ENCODE results near the gene SIM2. TPM values are rescaled to one million over a fixed set of nuclear protein-coding genes. Genes with fewer than 3 reads are reported as not detected.

SIM2 gene
- total and polyA plus RNA-seq, 2 experiments from 2014 or later: 0.16 to 0.49 TPM

GRCh38 chr21:36700971-36701755 lies 2.2 kb downstream of the SIM2 start:
- peaks cover 6% of the 10 kb centered on the region; the same call in 2 of the 3 replicates for H3K9me3 Mint-ChIP-seq
- Histone ChIP-seq H4K20me1 (replicated peaks; ENCODE audit: insufficient read depth) (peaks cover 3% of the 10 kb centered on the region), H3K9me2 (ENCODE audit: insufficient read depth) (no peaks in the 10 kb centered on the region), H3K4me1 (ENCODE audit: insufficient read depth) (peaks cover 55% of the 10 kb centered on the region), H2AFZ (peak overlapping the region; percentile 84; the same call in 1 of the 2 replicates), H3K79me2 (replicated peaks; ENCODE audit: insufficient read depth) (no peaks in the 10 kb centered on the region), H3F3A (replicated peaks; ENCODE audit: low read depth) (peaks cover 20% of the 10 kb centered on the region), H3K36me3 (ENCODE audit: insufficient read depth) (no peaks in the 10 kb centered on the region), H3K27ac (ENCODE audit: low read depth) (no peak overlapping the region), H3K27me3 (ENCODE audit: insufficient read depth) (peaks cover 100% of the 10 kb centered on the region), H3K4me2 (peak overlapping the region; percentile 82), H3K4me3 (peak overlapping the region; percentile 59)
- peaks cover 45% of the 10 kb centered on the region for H3K4me1 Mint-ChIP-seq
- TF ChIP-seq EZH2 (IDR thresholded peaks at IDR 0.05; ENCODE audit: low read depth, unreplicated experiment) (peak; percentile 91), NANOG (IDR thresholded peaks at IDR 0.05; ENCODE audit: borderline replicate concordance) (no peak)
- no peaks in the 10 kb centered on the region; the same call in 2 of the 3 replicates for H3K36me3 Mint-ChIP-seq (ENCODE audit: low read depth)
- H3K27me3 Mint-ChIP-seq (ENCODE audit: insufficient read depth, low read depth, poor library complexity): peaks cover 95% of the 10 kb centered on the region
- H3K27ac Mint-ChIP-seq: no peak overlapping the region
- ATAC-seq: peak; percentile 11
- H3K4me3 Mint-ChIP-seq: peak overlapping the region; percentile 67
- peak; percentile 72 for DNase-seq (ENCODE audit: low spot score)

- Mint-ChIP-seq H3K4me3 (peak overlapping the region; percentile 58), H3K27me3 (ENCODE audit: insufficient read depth, low read depth, poor library complexity) (peaks cover 95% of the 10 kb centered on the region), H3K9me3 (peaks cover 9% of the 10 kb centered on the region; the same call in 2 of the 3 replicates), H3K4me1 (peaks cover 45% of the 10 kb centered on the region), H3K36me3 (ENCODE audit: low read depth) (no peaks in the 10 kb centered on the region; the same call in 2 of the 3 replicates), H3K27ac (no peak overlapping the region)
- ATAC-seq (no peak), DNase-seq (ENCODE audit: low spot score) (peak; percentile 60)
- no peak overlapping the region for H2AFZ ChIP-seq
- TF ChIP-seq ETS1 (IDR thresholded peaks at IDR 0.05) (no peak), EZH2phosphoT487 (IDR thresholded peaks at IDR 0.05; ENCODE audit: unreplicated experiment) (peak; percentile 25), EZH2 (IDR thresholded peaks at IDR 0.05; ENCODE audit: low read depth, unreplicated experiment) (peak; percentile 99)
- peaks cover 19% of the 10 kb centered on the region; the same call in 1 of the 2 replicates for H3F3A ChIP-seq (replicated peaks; ENCODE audit: low read depth)
- peaks cover 100% of the 10 kb centered on the region for H3K27me3 ChIP-seq (ENCODE audit: insufficient read depth)
- H3K4me1 ChIP-seq (ENCODE audit: insufficient read depth): peaks cover 55% of the 10 kb centered on the region
- no peak overlapping the region for H3K27ac ChIP-seq (ENCODE audit: low read depth)
- H4K20me1 ChIP-seq (replicated peaks; ENCODE audit: insufficient read depth): peaks cover 3% of the 10 kb centered on the region
- H3K79me2 ChIP-seq (replicated peaks; ENCODE audit: insufficient read depth): no peaks in the 10 kb centered on the region
- H3K36me3 ChIP-seq (ENCODE audit: insufficient read depth): no peaks in the 10 kb centered on the region
- peak overlapping the region; percentile 82 for H3K4me2 ChIP-seq
- peak overlapping the region; percentile 59 for H3K4me3 ChIP-seq
- no peaks in the 10 kb centered on the region for H3K9me2 ChIP-seq (ENCODE audit: insufficient read depth)
Observed at GRCh38 chr21:36701756-36702621, 3.1 kb downstream of the SIM2 start.

DNA sequence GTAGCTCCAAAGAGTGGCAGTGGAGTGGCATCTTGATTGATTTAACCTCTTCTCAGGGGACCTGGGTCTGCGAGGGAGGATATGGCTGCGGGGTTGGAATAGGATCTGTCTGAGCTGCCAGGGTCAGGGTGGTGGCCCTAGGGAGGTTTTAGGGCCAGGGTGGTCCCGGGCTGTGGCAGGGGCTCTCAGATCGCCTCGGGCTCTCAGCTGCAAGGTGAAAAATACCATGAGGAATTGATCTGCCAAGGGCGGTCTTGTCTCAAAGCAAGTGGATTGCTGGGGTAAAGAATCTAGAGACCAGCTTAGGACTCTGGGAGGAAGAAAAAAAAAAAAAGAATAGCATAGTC lies 3.7 kb downstream of the SIM2 start:
- TF ChIP-seq EZH2 (IDR thresholded peaks at IDR 0.05; ENCODE audit: low read depth, unreplicated experiment): peak; percentile 52
- TF ChIP-seq, protein P1, sequence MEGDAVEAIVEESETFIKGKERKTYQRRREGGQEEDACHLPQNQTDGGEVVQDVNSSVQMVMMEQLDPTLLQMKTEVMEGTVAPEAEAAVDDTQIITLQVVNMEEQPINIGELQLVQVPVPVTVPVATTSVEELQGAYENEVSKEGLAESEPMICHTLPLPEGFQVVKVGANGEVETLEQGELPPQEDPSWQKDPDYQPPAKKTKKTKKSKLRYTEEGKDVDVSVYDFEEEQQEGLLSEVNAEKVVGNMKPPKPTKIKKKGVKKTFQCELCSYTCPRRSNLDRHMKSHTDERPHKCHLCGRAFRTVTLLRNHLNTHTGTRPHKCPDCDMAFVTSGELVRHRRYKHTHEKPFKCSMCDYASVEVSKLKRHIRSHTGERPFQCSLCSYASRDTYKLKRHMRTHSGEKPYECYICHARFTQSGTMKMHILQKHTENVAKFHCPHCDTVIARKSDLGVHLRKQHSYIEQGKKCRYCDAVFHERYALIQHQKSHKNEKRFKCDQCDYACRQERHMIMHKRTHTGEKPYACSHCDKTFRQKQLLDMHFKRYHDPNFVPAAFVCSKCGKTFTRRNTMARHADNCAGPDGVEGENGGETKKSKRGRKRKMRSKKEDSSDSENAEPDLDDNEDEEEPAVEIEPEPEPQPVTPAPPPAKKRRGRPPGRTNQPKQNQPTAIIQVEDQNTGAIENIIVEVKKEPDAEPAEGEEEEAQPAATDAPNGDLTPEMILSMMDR (conservative IDR thresholded peaks at IDR 0.05; ENCODE audit: low read depth in 2 of 2): no peak
- Mint-ChIP-seq H3K4me1 (peaks cover 49% of the 10 kb centered on the region), H3K27ac (no peak overlapping the region), H3K9me3 (peaks cover 9% of the 10 kb centered on the region; the same call in 2 of the 3 replicates), H3K36me3 (ENCODE audit: low read depth) (no peaks in the 10 kb centered on the region; the same call in 2 of the 3 replicates), H3K4me3 (no peak overlapping the region; the same call in 2 of the 3 replicates), H3K27me3 (ENCODE audit: insufficient read depth, low read depth, poor library complexity) (peaks cover 95% of the 10 kb centered on the region)
- H3K27ac ChIP-seq (ENCODE audit: low read depth): no peak overlapping the region
- DNase-seq (ENCODE audit: low spot score) (no peak), ATAC-seq (no peak)
- H3K27me3 ChIP-seq (ENCODE audit: insufficient read depth): peaks cover 100% of the 10 kb centered on the region
- H3K4me3 ChIP-seq: peak overlapping the region; percentile 59
- no peaks in the 10 kb centered on the region for H3K9me2 ChIP-seq (ENCODE audit: insufficient read depth)
- no peaks in the 10 kb centered on the region for H3K36me3 ChIP-seq (ENCODE audit: insufficient read depth)
- H3K4me1 ChIP-seq (ENCODE audit: insufficient read depth): peaks cover 60% of the 10 kb centered on the region
- no peaks in the 10 kb centered on the region for H3K79me2 ChIP-seq (replicated peaks; ENCODE audit: insufficient read depth)
- peak overlapping the region; percentile 82 for H3K4me2 ChIP-seq
- no peak overlapping the region for H2AFZ ChIP-seq
- peaks cover 20% of the 10 kb centered on the region; the same call in 1 of the 2 replicates for H3F3A ChIP-seq (replicated peaks; ENCODE audit: low read depth)
- peaks cover 3% of the 10 kb centered on the region for H4K20me1 ChIP-seq (replicated peaks; ENCODE audit: insufficient read depth)
